Motor neuron (in vitro differentiated cells): Measurements from ENCODE around the gene IGSF9. TPM values are rescaled to one million over a fixed set of nuclear protein-coding genes. Genes with fewer than 3 reads are reported as not detected.
"Not testable (repeated sequence)": the region's sequence is repeated elsewhere in the genome, so short reads cannot be mapped to it uniquely, and the experiment has no call there.

ENCODE experiments used
- ATAC-seq, 8 experiments: fragments of 200-7000 bp; cut with Tn5 transposase; replicated peaks in 6 of 8; 2 replicates each; pipeline ENCODE4 v1.8.0; 2021; ENCODE audit warnings: mild to moderate bottlenecking in 8 of 8, moderate library complexity in 8 of 8
- H3K27ac ChIP-seq, 2 donors: fragments of 250-450 bp; sonication (Bioruptor Pico); 2 replicates each; pipeline ENCODE4 v1.9.0; 2021; ENCODE audit warnings: antibody characterized with exemption in 2 of 2, mild to moderate bottlenecking in 2 of 2, moderate library complexity in 1 of 2
- H3K4me1 ChIP-seq, 2 donors: fragments of 250-450 bp; sonication (Bioruptor Pico); replicated peaks in 1 of 2; 2 replicates each; pipeline ENCODE4 v1.6.1; 2021; ENCODE audit warnings: antibody characterized with exemption in 2 of 2, mild to moderate bottlenecking in 2 of 2, moderate library complexity in 1 of 2
- H3K4me3 ChIP-seq, 5 donors: fragments of 250-450 bp; sonication (Bioruptor Pico); 2 replicates each; pipeline ENCODE4 v1.9.0; 2021; ENCODE audit warnings: antibody characterized with exemption in 5 of 5, mild to moderate bottlenecking in 5 of 5, moderate library complexity in 4 of 5
- WGBS, 10 experiments: fragments of 450-650 bp; shearing (Covaris generic); methylation state at CpG; one replicate each; pipeline ENCODE4 v1.0.0; 2022; 5-methylcytosine and 5-hydroxymethylcytosine counted together
- in situ Hi-C, 9 experiments: fragments of 400-800 bp; cut with MboI; loops; one replicate each; pipeline ENCODE4 v1.15.0; 2021; ENCODE audit warnings: low sequenced_read_pairs in 9 of 9, low pct_unique_long_range_greater_than_20kb in 2 of 9; ENCODE audit not compliant: unreplicated experiment in 9 of 9
- total RNA-seq, 8 experiments: library from RNA; unstranded; fragments of 300-600 nt; gene quantifications; 2 replicates each; pipeline versions ENCODE4 v1.2.3 to v1.2.4, GENCODE V29; 2022

Gene IGSF9
- total RNA-seq, 8 experiments from 2014 or later: 0.59 to 16.2 (median 3.4) TPM

- Histone ChIP-seq H3K4me3 (no peak overlapping the region), H3K4me1 (peaks cover 14 to 22% of the 10 kb centered on the region in 2 donors), H3K27ac (no peak overlapping the region)
- 50 to 87% (median 82%) methylated on average over 1 to 5 of the region's 5 CpGs; no CpG with 5 or more reads in 6 of the 10 experiments for whole genome bisulfite sequencing, 10 experiments
- ATAC-seq: no peak
- in situ Hi-C loops: no loop called here
Measured at GRCh38 chr1:159913451-159914192, 31.8 kb downstream of the IGSF9 start.

GRCh38 chr1:159911326-159912070 is 33.9 kb downstream of the IGSF9 start:
- in situ Hi-C loops: no loop called here
- no peak overlapping the region for H3K4me3 ChIP-seq
- 66 to 84% (median 82%) methylated on average over 2 to 6 of the region's 6 CpGs; no CpG with 5 or more reads in 5 of the 10 experiments for WGBS, 10 experiments
- ATAC-seq: no peak
- H3K27ac ChIP-seq: no peak overlapping the region
- H3K4me1 ChIP-seq: peaks cover 11 to 17% of the 10 kb centered on the region in 2 donors

- H3K27ac ChIP-seq: no peak overlapping the region
- no peak overlapping the region for H3K4me3 ChIP-seq
- ATAC-seq: no peak
- WGBS, 10 experiments: 29 to 100% (median 73%) methylated on average over 1 to 9 of the region's 9 CpGs
- in situ Hi-C loops: no loop called here
- peaks cover 4 to 12% of the 10 kb centered on the region in 2 donors for H3K4me1 ChIP-seq
Measured at GRCh38 chr1:159908031-159908940, 37.1 kb downstream of the IGSF9 start.

GRCh38 chr1:159906960-159907359 is 38.5 kb downstream of the IGSF9 start:
- 40 to 80% (median 60%) methylated on average over 1 of the region's 1 CpG; no CpG with 5 or more reads in 7 of the 10 experiments for WGBS, 10 experiments
- in situ Hi-C loops: no loop called here
- Histone ChIP-seq H3K27ac (no peak overlapping the region), H3K4me1 (peaks cover 4 to 12% of the 10 kb centered on the region in 2 donors), H3K4me3 (no peak overlapping the region)
- no peak for ATAC-seq

GRCh38 chr1:159904036-159904435 is 41.4 kb downstream of the IGSF9 start:
- H3K27ac ChIP-seq, ATAC-seq, H3K4me1 ChIP-seq, H3K4me3 ChIP-seq, in situ Hi-C loops: not testable (repeated sequence)
- 0 to 100% (median 82%) methylated on average over 1 to 3 of the region's 3 CpGs; no CpG with 5 or more reads in 3 of the 10 experiments for WGBS, 10 experiments

GRCh38 chr1:159902541-159902940 is 42.9 kb downstream of the IGSF9 start:
- H3K4me1 ChIP-seq: peaks cover 3 to 9% of the 10 kb centered on the region in 2 donors
- no peak overlapping the region for H3K27ac ChIP-seq
- 65 to 100% (median 90%) methylated on average over 3 of the region's 3 CpGs; no CpG with 5 or more reads in 4 of the 10 experiments for WGBS, 10 experiments
- ATAC-seq: no peak
- no peak overlapping the region for H3K4me3 ChIP-seq
- in situ Hi-C loops: no loop called here

GRCh38 chr1:159900755-159901360 is 44.6 kb downstream of the IGSF9 start:
- H3K4me3 ChIP-seq: no peak overlapping the region
- ATAC-seq: no peak
- in situ Hi-C loops: no loop called here
- peaks cover 3 to 9% of the 10 kb centered on the region in 2 donors for H3K4me1 ChIP-seq
- H3K27ac ChIP-seq: no peak overlapping the region
- 78 to 100% (median 89%) methylated on average over 1 to 2 of the region's 2 CpGs; no CpG with 5 or more reads in 6 of the 10 experiments for WGBS, 10 experiments

GRCh38 chr1:159900086-159900680 is 45.2 kb downstream of the IGSF9 start, which contains the start of gene CFAP45:
Gene CFAP45 (minus strand): TSS chr1:159900165. CDS start chr1:159900098, 67 bp downstream.
- Histone ChIP-seq H3K4me1 (peaks cover 3 to 9% of the 10 kb centered on the region in 2 donors), H3K27ac (no peak within 1 kb of the TSS), H3K4me3 (peak within 1 kb of the TSS in 2 of 5 donors; percentile 9 to 25)
- WGBS, 10 experiments: 20 to 72% (median 41%) methylated on average over 1 to 4 of the region's 30 CpGs; no CpG with 5 or more reads in 2 of the 10 experiments
- in situ Hi-C loops: no loop called here
- ATAC-seq: peak; percentile 92 to 99 (median 97)

GRCh38 chr1:159899634-159900033 is 45.8 kb downstream of the IGSF9 start:
- H3K4me1 ChIP-seq, ATAC-seq, H3K27ac ChIP-seq: not testable (repeated sequence)
- peak overlapping the region in 2 of 5 donors; percentile 9 to 25 for H3K4me3 ChIP-seq
- in situ Hi-C loops: loop anchor here in 4 of 9 experiments (10.0 to 25.0 kb wide), 3 partner anchors 95 to 112 kb away; partner anchors contain the start of genes DUSP23 (in 2 of the 4) and FCRL6 (in 1 of the 4)
- no CpG with 5 or more reads among the region's 15 CpGs for WGBS, 10 experiments

- no peak overlapping the region for H3K27ac ChIP-seq
- H3K4me1 ChIP-seq: peaks cover 3 to 9% of the 10 kb centered on the region in 2 donors
- 60 to 94% (median 77%) methylated on average over 1 to 3 of the region's 3 CpGs; no CpG with 5 or more reads in 4 of the 10 experiments for WGBS, 10 experiments
- no peak for ATAC-seq
- in situ Hi-C loops: loop anchor here in 4 of 9 experiments (10.0 to 25.0 kb wide), 3 partner anchors 94 to 111 kb away; partner anchors contain the start of genes DUSP23 (in 2 of the 4) and FCRL6 (in 1 of the 4)
- no peak overlapping the region for H3K4me3 ChIP-seq
Measured at GRCh38 chr1:159898527-159898926, 46.9 kb downstream of the IGSF9 start.

- ATAC-seq: no peak
- 71 to 100% (median 83%) methylated on average over 1 to 3 of the region's 3 CpGs; no CpG with 5 or more reads in 2 of the 10 experiments for WGBS, 10 experiments
- Histone ChIP-seq H3K27ac (no peak overlapping the region), H3K4me1 (peaks cover 3 to 9% of the 10 kb centered on the region in 2 donors), H3K4me3 (no peak overlapping the region)
- in situ Hi-C loops: loop anchor here in 4 of 9 experiments (10.0 to 25.0 kb wide), 3 partner anchors 93 to 111 kb away; partner anchors contain the start of genes DUSP23 (in 2 of the 4) and FCRL6 (in 1 of the 4)
Measured at GRCh38 chr1:159897962-159898361, 47.5 kb downstream of the IGSF9 start.
